ENCODE data around the gene SPAAR. TPM values are rescaled to one million over a fixed set of nuclear protein-coding genes. Genes with fewer than 3 reads are reported as not detected.

Gene SPAAR
- total RNA-seq, 1 donor from 2014 or later = 0.49 TPM

- Histone ChIP-seq H3K36me3 (no peaks in the 10 kb centered on the region), H3K27ac (no peak overlapping the region), H3K27me3 (no peaks in the 10 kb centered on the region), H3K4me3 (no peak overlapping the region), H3K4me1 (no peaks in the 10 kb centered on the region), H3K9me3 (no peaks in the 10 kb centered on the region)
- intact Hi-C loops (cut with DNase I) = no loop called here
- DNase-seq (ENCODE audit: extremely low spot score in 2 of 2) = no peak
- no peak for TF ChIP-seq POLR2AphosphoS5 (IDR thresholded peaks at IDR 0.05; ENCODE audit: insufficient read depth in 1 of 2, low read depth in 1 of 2)
- no peak for TF ChIP-seq CTCF (IDR thresholded peaks at IDR 0.05)
- no peak for TF ChIP-seq POLR2A (IDR thresholded peaks at IDR 0.05)
Measured at GRCh38 chr9:35935755-35936509, 26.6 kb downstream of the SPAAR start.

- Histone ChIP-seq H3K9me3 (no peaks in the 10 kb centered on the region), H3K4me3 (no peak overlapping the region), H3K27ac (no peak overlapping the region), H3K27me3 (no peaks in the 10 kb centered on the region), H3K4me1 (no peaks in the 10 kb centered on the region), H3K36me3 (no peaks in the 10 kb centered on the region)
- intact Hi-C loops (cut with DNase I) = no loop called here
- DNase-seq (ENCODE audit: extremely low spot score in 2 of 2) = no peak
- TF ChIP-seq POLR2AphosphoS5 (IDR thresholded peaks at IDR 0.05; ENCODE audit: insufficient read depth in 1 of 2, low read depth in 1 of 2) (no peak), POLR2A (IDR thresholded peaks at IDR 0.05) (no peak), CTCF (IDR thresholded peaks at IDR 0.05) (no peak)
Measured at GRCh38 chr9:35937227-35937626, 27.9 kb downstream of the SPAAR start.

DNA sequence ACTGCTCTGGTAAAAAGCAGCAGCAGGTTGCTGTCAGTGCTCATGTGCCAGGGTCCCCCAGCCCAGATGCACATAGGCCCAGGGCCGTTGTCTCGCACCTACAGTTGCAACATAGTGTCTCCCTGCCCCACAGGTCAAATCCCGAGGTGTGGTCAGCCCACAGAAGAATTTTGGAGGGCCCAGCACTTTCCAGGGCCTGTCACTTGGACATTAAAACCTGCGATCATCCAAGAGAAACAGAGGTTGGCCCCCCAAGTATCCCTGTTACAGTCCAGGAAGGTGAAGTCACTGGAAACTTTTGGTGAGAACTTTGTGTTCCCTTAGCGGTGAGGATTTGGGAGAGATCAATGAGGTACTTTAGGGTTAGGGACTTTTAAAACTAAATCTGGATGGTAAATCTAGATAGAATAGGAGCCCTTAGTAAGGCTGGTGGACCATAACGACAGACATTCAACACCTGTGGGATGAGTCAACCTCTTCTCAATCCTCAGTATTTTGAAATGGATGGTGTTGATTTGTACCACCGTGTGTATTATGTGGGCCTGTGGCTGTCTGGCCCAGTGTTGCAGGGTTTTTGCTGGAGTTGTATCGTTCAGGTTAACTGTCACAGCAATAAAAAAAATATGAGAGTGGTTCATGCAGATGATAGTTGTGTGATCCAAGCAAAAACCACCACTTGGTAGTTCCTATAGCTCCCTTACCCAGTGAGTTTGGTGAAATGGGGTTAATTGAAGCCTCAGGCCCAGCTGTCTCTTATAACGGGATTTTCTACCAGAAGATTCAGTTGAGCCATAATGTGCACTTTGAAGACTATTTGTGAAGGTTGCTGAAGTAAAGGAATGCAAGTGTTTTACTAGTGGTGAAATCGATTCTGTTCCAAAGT, 29.4 kb downstream of the SPAAR start:
- Histone ChIP-seq H3K4me3 (no peak overlapping the region), H3K4me1 (no peaks in the 10 kb centered on the region), H3K9me3 (no peaks in the 10 kb centered on the region), H3K27ac (no peak overlapping the region), H3K27me3 (no peaks in the 10 kb centered on the region), H3K36me3 (no peaks in the 10 kb centered on the region)
- DNase-seq (ENCODE audit: extremely low spot score in 2 of 2) = no peak
- TF ChIP-seq CTCF (IDR thresholded peaks at IDR 0.05) (no peak), POLR2AphosphoS5 (IDR thresholded peaks at IDR 0.05; ENCODE audit: insufficient read depth in 1 of 2, low read depth in 1 of 2) (no peak), POLR2A (IDR thresholded peaks at IDR 0.05) (no peak)
- intact Hi-C loops (cut with DNase I) = no loop called here

DNA sequence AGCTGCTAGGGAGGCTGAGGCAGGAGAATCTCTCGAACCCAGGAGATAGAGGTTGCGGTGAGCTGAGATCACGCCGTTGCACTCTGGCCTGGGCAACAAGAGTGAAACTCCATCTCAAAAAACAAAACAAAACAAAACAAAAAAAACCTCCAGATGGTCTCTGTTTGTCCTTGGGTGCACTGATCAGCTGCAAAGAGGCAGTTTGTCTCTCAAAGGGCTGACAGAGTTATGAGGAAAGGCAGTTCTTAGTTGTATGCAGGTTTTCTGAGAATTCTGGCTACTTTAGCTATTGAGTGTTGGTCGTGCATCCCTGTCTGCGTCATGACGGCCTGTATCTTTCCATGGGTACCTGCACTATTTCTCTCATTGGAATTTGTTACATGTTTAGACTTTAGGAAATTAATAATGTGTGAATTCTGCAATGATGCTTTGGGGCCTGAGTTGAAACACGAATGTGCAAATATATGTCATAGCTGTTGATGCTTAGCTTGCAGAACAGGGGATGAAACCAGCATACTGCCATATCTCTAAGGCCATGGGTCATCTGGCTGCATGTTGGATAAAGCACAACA, 30.5 kb downstream of the SPAAR start:
- intact Hi-C loops (cut with DNase I) = no loop called here
- Histone ChIP-seq H3K4me1 (no peaks in the 10 kb centered on the region), H3K36me3 (no peaks in the 10 kb centered on the region), H3K9me3 (no peaks in the 10 kb centered on the region), H3K27me3 (no peaks in the 10 kb centered on the region), H3K27ac (no peak overlapping the region), H3K4me3 (no peak overlapping the region)
- no peak for DNase-seq (ENCODE audit: extremely low spot score in 2 of 2)
- TF ChIP-seq POLR2AphosphoS5 (IDR thresholded peaks at IDR 0.05; ENCODE audit: insufficient read depth in 1 of 2, low read depth in 1 of 2) = no peak
- TF ChIP-seq CTCF (IDR thresholded peaks at IDR 0.05) = no peak
- no peak for TF ChIP-seq POLR2A (IDR thresholded peaks at IDR 0.05)
